Thyroid gland (tissue), 4 donors: ENCODE measurements around the gene STARD9.

ENCODE experiments used
- CTCF ChIP-seq, 6 experiments: fragments of 200-600 bp in 3 of 6; fragments of 450-650 bp in 3 of 6; sonication (generic) in 3 of 6; IDR thresholded peaks; one replicate each; pipeline ENCODE4 v1.5.1; 2016 to 2019; ENCODE audit warnings: antibody characterized with exemption in 6 of 6, mild to moderate bottlenecking in 2 of 6, inconsistent platforms in 1 of 6, moderate library complexity in 1 of 6
- POLR2A ChIP-seq, 2 donors: fragments of 450-650 bp; IDR thresholded peaks; one replicate each; pipeline ENCODE4 v1.6.1; 2017; ENCODE audit warnings: antibody characterized with exemption in 2 of 2, mild to moderate bottlenecking in 2 of 2, moderate library complexity in 1 of 2

GRCh38 chr15:42576776-42577175 is 1.4 kb downstream of the STARD9 start:
- TF ChIP-seq CTCF (IDR thresholded peaks at IDR 0.05) (no peak), POLR2A (IDR thresholded peaks at IDR 0.05) (no peak)
